IPS-20b (cell line): ENCODE results near the gene HELZ.
A peak's percentile ranks its signal among the peaks of the same experiment; 100 is the strongest.

Source experiments
- H3K27ac ChIP-seq: one replicate; pipeline ENCODE4 v1.5.1; 2013; ENCODE audit warnings: low read length
- H3K27me3 ChIP-seq: 2 replicates; pipeline ENCODE4 v1.6.1; 2013; ENCODE audit warnings: mild to moderate bottlenecking, low read length, inconsistent platforms; ENCODE audit not compliant: insufficient read depth
- H3K36me3 ChIP-seq: 2 replicates; pipeline ENCODE4 v1.6.1; 2013; ENCODE audit warnings: low read depth, mild to moderate bottlenecking, inconsistent platforms, low read length, moderate library complexity; ENCODE audit not compliant: insufficient read depth
- H3K4me1 ChIP-seq: 2 replicates; pipeline ENCODE4 v1.6.1; 2013; ENCODE audit warnings: mild to moderate bottlenecking, control low read depth, inconsistent platforms, low read length, moderate library complexity; ENCODE audit not compliant: insufficient read depth
- H3K4me3 ChIP-seq: 2 replicates; pipeline ENCODE4 v1.5.1; 2013; ENCODE audit warnings: mild to moderate bottlenecking, low read length, inconsistent platforms
- H3K9ac ChIP-seq: 2 replicates; pipeline ENCODE4 v1.6.1; 2013; ENCODE audit warnings: low read depth, mild to moderate bottlenecking, inconsistent platforms, low read length, moderate library complexity
- H3K9me3 ChIP-seq: 2 replicates; pipeline ENCODE4 v1.6.1; 2013; ENCODE audit warnings: mild to moderate bottlenecking, low read depth, low read length, inconsistent platforms; ENCODE audit not compliant: insufficient read depth

Gene HELZ

DNA sequence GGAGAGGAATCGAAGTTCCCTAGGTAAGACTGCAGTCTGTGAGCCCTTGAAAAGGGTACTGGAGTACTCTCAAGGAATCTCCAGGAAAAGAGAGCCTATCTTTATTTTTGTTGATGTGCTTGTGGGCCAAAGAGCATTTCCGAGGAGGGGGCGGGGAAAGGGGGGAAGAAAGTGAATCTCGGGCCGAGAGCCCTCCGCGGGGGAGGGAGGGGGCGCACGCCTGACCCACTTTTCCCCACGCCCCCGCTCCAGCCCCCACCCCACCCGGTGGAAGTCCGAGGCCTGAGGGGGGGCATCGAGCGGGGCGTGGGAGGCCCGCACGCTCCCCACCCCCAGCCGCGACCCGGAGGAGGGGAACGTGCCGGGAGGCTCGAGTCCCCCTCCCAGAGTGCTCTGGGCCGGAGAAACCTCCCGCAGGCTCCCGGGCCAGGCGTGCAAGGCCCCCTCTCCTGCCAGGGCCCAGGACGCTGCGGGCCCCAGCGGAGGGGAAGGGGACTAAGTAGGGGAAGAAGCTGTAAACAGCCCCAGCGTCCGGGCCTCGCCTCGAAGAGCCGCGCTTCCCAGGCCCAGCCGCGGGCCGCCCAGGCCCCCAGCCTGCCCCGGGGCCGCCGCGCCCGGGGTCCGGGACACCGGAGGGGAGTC, 444 bp downstream of the HELZ start:
- Histone ChIP-seq H3K4me3 (peak overlapping the region; percentile 82), H3K9ac (peak overlapping the region; percentile 94; the same call in 1 of the 2 replicates), H3K36me3 (peaks cover 19% of the 10 kb centered on the region; the same call in 1 of the 2 replicates), H3K4me1 (peaks cover 14% of the 10 kb centered on the region), H3K9me3 (no peaks in the 10 kb centered on the region), H3K27me3 (peaks cover 11% of the 10 kb centered on the region; the same call in 1 of the 2 replicates), H3K27ac (no peak overlapping the region)

- H3K36me3 ChIP-seq = peaks cover 31% of the 10 kb centered on the region
- no peak overlapping the region for H3K9ac ChIP-seq
- H3K4me1 ChIP-seq = peaks cover 14% of the 10 kb centered on the region
- H3K4me3 ChIP-seq = peak overlapping the region; percentile 82
- H3K27me3 ChIP-seq = peaks cover 11% of the 10 kb centered on the region; the same call in 1 of the 2 replicates
- H3K27ac ChIP-seq = no peak overlapping the region
- no peaks in the 10 kb centered on the region for H3K9me3 ChIP-seq
Measured at GRCh38 chr17:67243284-67243683, 1.7 kb downstream of the HELZ start.

DNA sequence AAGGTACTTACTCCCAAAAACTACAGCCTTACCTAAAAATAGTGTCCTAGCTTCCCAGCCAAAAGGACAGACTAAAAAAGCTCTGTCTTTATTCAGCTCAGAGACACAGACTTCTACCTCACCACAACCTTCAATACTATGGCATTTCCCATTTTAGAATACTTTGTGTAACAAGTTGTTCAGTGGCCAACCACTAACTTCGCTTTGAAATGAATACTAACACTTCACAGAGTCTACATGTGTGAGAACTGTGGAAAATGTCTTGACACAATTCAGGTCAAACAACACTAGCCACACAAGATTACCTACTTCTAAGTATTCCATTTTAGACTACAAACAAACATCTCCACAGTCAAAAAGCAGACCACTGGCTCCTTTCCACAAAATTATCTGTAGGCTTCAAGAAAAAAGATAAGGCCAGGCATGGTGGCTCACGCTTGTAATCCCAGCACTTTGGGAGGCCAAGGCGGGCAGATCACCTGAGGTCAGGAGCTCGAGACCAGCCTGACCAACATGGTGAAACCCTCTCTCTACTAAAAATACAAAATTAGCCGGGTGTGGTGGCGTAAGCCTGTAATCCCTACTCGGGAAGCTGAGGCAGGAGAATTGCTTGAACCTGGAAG, 3.2 kb downstream of the HELZ start:
- no peak overlapping the region for H3K9ac ChIP-seq
- H3K4me3 ChIP-seq = no peak overlapping the region
- no peaks in the 10 kb centered on the region for H3K9me3 ChIP-seq
- peaks cover 39% of the 10 kb centered on the region for H3K36me3 ChIP-seq
- peaks cover 6% of the 10 kb centered on the region; the same call in 1 of the 2 replicates for H3K27me3 ChIP-seq
- H3K4me1 ChIP-seq = peaks cover 12% of the 10 kb centered on the region
- no peak overlapping the region for H3K27ac ChIP-seq

DNA sequence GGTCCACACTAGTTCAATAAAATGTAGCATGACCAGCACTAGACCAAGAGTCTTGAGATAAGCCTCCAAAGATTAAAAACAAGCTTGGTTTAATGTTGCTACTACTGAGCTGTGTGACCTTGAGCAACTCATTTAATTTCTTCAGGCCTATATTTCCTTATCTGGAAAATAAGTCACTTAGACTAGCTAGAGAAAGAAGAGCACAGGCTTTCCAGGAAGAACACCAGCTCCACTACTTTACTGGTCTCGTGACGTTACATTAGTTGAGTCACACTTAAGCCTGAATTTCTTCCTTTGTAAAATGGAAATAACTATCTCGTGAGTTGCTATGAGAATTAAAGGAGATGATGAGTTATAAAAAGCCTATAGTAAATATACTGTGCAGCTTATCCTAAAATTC, 5.4 kb downstream of the HELZ start:
- no peak overlapping the region for H3K27ac ChIP-seq
- no peak overlapping the region for H3K4me3 ChIP-seq
- H3K4me1 ChIP-seq = peaks cover 8% of the 10 kb centered on the region
- no peak overlapping the region for H3K9ac ChIP-seq
- no peaks in the 10 kb centered on the region for H3K9me3 ChIP-seq
- H3K36me3 ChIP-seq = peaks cover 52% of the 10 kb centered on the region
- no peaks in the 10 kb centered on the region for H3K27me3 ChIP-seq

DNA sequence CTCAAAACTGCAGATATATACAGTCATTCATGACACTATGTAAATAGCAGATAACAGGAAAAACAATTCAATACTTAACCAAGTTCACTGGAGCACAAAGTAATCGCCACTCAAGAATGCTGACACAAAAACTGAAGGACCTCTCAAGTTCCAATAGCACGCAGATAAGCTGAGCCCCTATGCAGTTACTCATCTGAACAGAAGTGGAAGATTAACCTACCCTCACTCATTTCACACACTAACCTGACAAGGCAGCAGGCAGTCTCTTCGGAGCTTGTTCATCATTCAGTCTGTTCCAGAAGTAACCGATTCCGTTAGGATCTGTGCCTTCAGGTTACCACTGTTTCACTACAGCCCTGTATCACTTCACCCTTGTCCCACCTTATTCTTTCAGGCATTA, 6.0 kb downstream of the HELZ start:
- no peaks in the 10 kb centered on the region for H3K9me3 ChIP-seq
- H3K36me3 ChIP-seq = peaks cover 52% of the 10 kb centered on the region
- H3K27ac ChIP-seq = no peak overlapping the region
- H3K9ac ChIP-seq = no peak overlapping the region
- H3K27me3 ChIP-seq = no peaks in the 10 kb centered on the region
- H3K4me3 ChIP-seq = no peak overlapping the region
- H3K4me1 ChIP-seq = peaks cover 8% of the 10 kb centered on the region

DNA sequence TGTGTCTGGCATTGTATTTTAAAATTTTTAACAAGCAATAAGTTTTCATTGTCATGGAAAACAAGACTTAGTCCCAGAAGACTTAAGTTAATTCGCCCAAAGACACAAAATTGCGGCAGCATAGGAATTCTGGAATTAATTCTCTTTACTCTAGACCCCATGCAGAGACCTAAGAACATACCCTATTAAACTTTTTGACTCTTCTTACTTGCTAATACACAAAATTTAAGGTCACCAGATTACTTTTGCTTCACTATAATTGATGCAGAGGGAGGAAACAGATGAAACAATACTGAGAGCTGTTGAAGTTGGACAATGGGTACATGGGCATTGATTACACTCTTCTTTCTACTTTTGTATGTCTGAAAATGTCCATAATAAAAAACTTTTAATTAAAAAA, 12.6 kb downstream of the HELZ start:
- H3K27ac ChIP-seq = no peak overlapping the region
- no peak overlapping the region for H3K4me3 ChIP-seq

DNA sequence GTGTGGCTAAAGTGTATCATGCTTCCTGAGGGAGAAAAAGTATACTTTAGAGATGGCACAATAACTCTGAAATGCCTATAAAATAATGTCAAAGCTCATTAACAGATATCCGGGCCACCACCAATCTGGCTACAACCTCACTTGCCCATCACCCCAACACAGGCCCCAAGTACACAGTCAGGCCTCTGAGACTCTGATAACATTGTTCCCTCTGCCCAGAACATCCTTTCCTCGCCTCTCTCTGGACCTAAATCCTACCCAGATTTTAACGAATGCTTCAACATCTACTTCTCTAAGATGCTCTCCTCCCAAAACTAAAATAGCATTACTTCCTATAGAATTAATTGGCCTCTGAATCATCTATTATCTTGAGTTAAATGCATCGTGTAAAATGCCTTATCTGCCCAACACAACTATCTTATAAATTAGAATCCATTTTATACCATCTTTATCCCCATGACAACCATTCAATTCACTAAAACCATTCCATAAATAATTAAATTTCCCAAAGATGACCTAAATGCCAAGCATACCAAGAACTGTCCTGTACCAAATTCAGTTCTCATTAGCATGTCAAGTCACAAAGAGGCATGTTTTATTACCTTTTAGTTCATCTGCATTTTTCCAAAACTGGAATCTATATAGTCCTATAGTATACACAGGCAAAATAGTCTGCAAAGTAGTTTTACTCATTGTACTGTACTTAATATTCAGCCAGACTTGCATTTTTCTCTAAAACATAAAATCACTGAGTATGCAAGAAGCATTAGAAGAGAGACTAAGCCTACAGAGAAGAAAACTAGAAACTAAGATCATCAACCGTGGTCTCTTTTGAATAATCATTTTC, 15.7 kb downstream of the HELZ start:
- H3K4me1 ChIP-seq = no peaks in the 10 kb centered on the region
- H3K4me3 ChIP-seq = no peak overlapping the region
- no peak overlapping the region for H3K27ac ChIP-seq
- no peaks in the 10 kb centered on the region; the same call in 1 of the 2 replicates for H3K36me3 ChIP-seq
- H3K27me3 ChIP-seq = no peaks in the 10 kb centered on the region
- no peaks in the 10 kb centered on the region for H3K9me3 ChIP-seq
- H3K9ac ChIP-seq = no peak overlapping the region

More for the DNA sequence above, 12.6 kb downstream of the HELZ start:
- H3K9me3 ChIP-seq = no peaks in the 10 kb centered on the region
- H3K27me3 ChIP-seq = no peaks in the 10 kb centered on the region
- peaks cover 19% of the 10 kb centered on the region for H3K36me3 ChIP-seq
- no peak overlapping the region for H3K9ac ChIP-seq
- H3K4me1 ChIP-seq = no peaks in the 10 kb centered on the region

- Histone ChIP-seq H3K4me3 (no peak overlapping the region), H3K27ac (no peak overlapping the region), H3K9ac (no peak overlapping the region), H3K4me1 (no peaks in the 10 kb centered on the region), H3K27me3 (no peaks in the 10 kb centered on the region), H3K36me3 (no peaks in the 10 kb centered on the region; the same call in 1 of the 2 replicates), H3K9me3 (no peaks in the 10 kb centered on the region)
Measured at GRCh38 chr17:67227488-67227887, 17.5 kb downstream of the HELZ start.

DNA sequence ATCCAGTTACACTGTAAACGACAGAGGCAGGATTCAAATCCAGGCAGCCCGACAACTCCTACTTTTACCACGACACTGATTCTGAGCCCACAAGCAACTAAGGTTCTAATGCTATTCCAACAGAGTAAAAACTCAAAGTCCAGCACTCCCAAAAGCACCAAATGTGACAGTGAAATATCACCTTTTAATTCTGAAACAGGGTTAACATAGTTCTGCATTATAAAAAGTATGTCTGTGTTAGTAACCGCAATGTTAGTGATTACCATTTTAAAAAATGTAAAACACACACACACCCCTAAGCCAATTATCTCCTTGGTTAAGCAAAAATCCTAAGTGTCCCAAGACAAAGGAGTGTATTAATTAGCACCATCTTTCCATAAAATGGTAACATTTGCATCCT, 19.7 kb downstream of the HELZ start:
- Histone ChIP-seq H3K27ac (no peak overlapping the region), H3K9me3 (no peaks in the 10 kb centered on the region), H3K9ac (no peak overlapping the region), H3K4me1 (no peaks in the 10 kb centered on the region), H3K36me3 (no peaks in the 10 kb centered on the region; the same call in 1 of the 2 replicates), H3K27me3 (no peaks in the 10 kb centered on the region), H3K4me3 (no peak overlapping the region)

DNA sequence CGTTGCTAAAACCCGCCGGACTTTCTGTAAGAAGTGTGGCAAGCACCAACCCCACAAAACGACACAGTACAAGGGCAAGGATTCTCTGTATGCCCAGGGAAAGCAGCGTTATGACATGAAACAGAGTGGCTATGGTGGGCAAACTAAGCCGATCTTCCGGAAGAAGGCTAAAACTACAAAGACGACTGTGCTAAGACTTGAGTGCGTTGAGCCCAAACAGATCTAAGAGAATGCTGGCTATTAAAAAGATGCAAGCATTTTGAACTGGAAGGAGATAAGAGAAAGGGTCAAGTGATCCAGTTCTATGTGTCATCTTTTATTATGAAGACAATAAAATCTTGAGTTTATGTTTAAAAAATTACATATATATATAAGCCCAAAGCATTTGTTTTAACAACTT, 20.3 kb downstream of the HELZ start:
- no peaks in the 10 kb centered on the region for H3K9me3 ChIP-seq
- H3K4me3 ChIP-seq = no peak overlapping the region
- H3K9ac ChIP-seq = no peak overlapping the region
- no peaks in the 10 kb centered on the region; the same call in 1 of the 2 replicates for H3K36me3 ChIP-seq
- no peaks in the 10 kb centered on the region for H3K4me1 ChIP-seq
- H3K27me3 ChIP-seq = no peaks in the 10 kb centered on the region
- no peak overlapping the region for H3K27ac ChIP-seq

DNA sequence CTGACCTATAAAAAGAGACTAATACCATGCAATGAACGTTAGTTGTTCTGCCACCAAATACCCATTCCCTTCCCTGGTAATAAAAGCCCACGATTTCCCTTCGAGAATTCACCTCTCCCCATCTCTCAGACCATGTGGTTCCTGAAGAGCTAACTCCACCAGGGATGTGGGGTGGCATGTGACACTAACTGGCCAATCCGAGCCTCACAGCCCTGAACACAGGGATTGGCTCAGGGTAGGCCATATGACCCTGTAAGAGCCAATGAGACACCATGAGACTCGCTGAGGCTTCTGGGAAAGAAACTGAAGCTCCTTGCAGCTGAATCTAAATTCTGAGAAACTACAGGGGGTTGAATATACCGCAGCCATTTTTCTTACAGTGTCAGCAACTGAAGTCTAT, 21.1 kb downstream of the HELZ start:
- H3K9ac ChIP-seq = no peak overlapping the region
- no peaks in the 10 kb centered on the region for H3K9me3 ChIP-seq
- H3K36me3 ChIP-seq = peaks cover 4% of the 10 kb centered on the region; the same call in 1 of the 2 replicates
- no peak overlapping the region for H3K27ac ChIP-seq
- H3K27me3 ChIP-seq = no peaks in the 10 kb centered on the region
- no peak overlapping the region for H3K4me3 ChIP-seq
- H3K4me1 ChIP-seq = no peaks in the 10 kb centered on the region
